Stomach (tissue), 4 donors: ENCODE results near the gene MEF2A.

ENCODE experiments used
- CTCF ChIP-seq, 7 experiments: fragments of 450-650 bp in 4 of 7; fragments of 200-600 bp in 3 of 7; sonication (generic) in 3 of 7; IDR thresholded peaks; one replicate each; pipeline ENCODE4 v1.5.1; 2016 to 2019; ENCODE audit warnings: antibody characterized with exemption in 7 of 7, control low read depth in 2 of 7, mild to moderate bottlenecking in 1 of 7
- POLR2AphosphoS5 ChIP-seq, 3 donors: sonication (generic); formaldehyde crosslinking; IDR thresholded peaks; one replicate each; pipeline ENCODE4 v1.6.1; 2016; ENCODE audit warnings: antibody characterized with exemption in 3 of 3

- no peak for TF ChIP-seq CTCF (IDR thresholded peaks at IDR 0.05)
- no peak for TF ChIP-seq POLR2AphosphoS5 (IDR thresholded peaks at IDR 0.05)
Observed at GRCh38 chr15:99764522-99764921, 198.7 kb downstream of the MEF2A start.
